IMR-90 (cell line): ENCODE results near the gene FAM149A. TPM values are rescaled to one million over a fixed set of nuclear protein-coding genes. Genes with fewer than 3 reads are reported as not detected.

Source experiments
- ATAC-seq: fragments of 200-7000 bp; cut with Tn5 transposase; 2 replicates; pipeline ENCODE4 v1.9.1; 2020; ENCODE audit warnings: low read depth, mild to moderate bottlenecking, moderate library complexity
- BruUV-seq: library from RNA; stranded (reverse); fragments of 400-500 nt; replicated peaks from 2 replicates; lab custom pipeline; 2021; lab: Mats Ljungman, UMichigan
- CTCF ChIA-PET: fragments of 300-600 bp; formaldehyde crosslinking; extraction: SDS; loops from one replicate; lab custom pipeline; 2021; ENCODE audit warnings: antibody characterized with exemption; lab: Yijun Ruan, JAX
- POLR2A ChIA-PET: fragments of 300-600 bp; sonication (Branson Sonifier 250); formaldehyde crosslinking; loops from one replicate; lab custom pipeline; 2022; ENCODE audit warnings: antibody characterized with exemption; ENCODE audit not compliant: unreplicated experiment; lab: Charles Lee
- DNase-seq: peaks from one replicate; pipeline ENCODE4 v3.0.0; 2013
- H2AFZ ChIP-seq: replicated peaks from 2 replicates; pipeline ENCODE3; 2013; ENCODE audit warnings: low read length, mild to moderate bottlenecking; ENCODE audit not compliant: poor library complexity
- H2AK5ac ChIP-seq: 2 replicates; pipeline ENCODE4 v1.6.1; 2013; ENCODE audit warnings: low read depth, low read length, inconsistent platforms
- H2AK9ac ChIP-seq: replicated peaks from 2 replicates; pipeline ENCODE3; 2013; ENCODE audit warnings: mild to moderate bottlenecking, low read depth, low read length, moderate library complexity; ENCODE audit not compliant: poor library complexity
- H2BK120ac ChIP-seq: 2 replicates; pipeline ENCODE4 v1.6.1; 2013; ENCODE audit warnings: low read depth, low read length, inconsistent platforms
- H2BK15ac ChIP-seq: 3 replicates; pipeline ENCODE4 v1.6.1; 2013; ENCODE audit warnings: low read depth, low read length, inconsistent platforms
- H2BK20ac ChIP-seq: 2 replicates; pipeline ENCODE4 v1.6.1; 2013; ENCODE audit warnings: low read depth, mild to moderate bottlenecking, inconsistent platforms, low read length, moderate library complexity
- H2BK5ac ChIP-seq: 2 replicates; pipeline ENCODE4 v1.6.1; 2013; ENCODE audit warnings: mild to moderate bottlenecking, low read depth, low read length, inconsistent platforms; ENCODE audit not compliant: poor library complexity, severe bottlenecking
- H3K14ac ChIP-seq: replicated peaks from 2 replicates; pipeline ENCODE4 v1.6.1; 2013; ENCODE audit warnings: low read depth, low read length, inconsistent platforms
- H3K18ac ChIP-seq: 2 replicates; pipeline ENCODE4 v1.6.1; 2013; ENCODE audit warnings: low read depth, low read length, control low read depth
- H3K23ac ChIP-seq: 2 replicates; pipeline ENCODE4 v1.6.1; 2013; ENCODE audit warnings: low read depth, low read length, inconsistent platforms
- H3K27ac ChIP-seq: 2 replicates; pipeline ENCODE4 v1.5.1; 2013; ENCODE audit warnings: mild to moderate bottlenecking, control low read depth, low read length; ENCODE audit not compliant: insufficient read depth
- H3K27me3 ChIP-seq: 2 replicates; pipeline ENCODE4 v1.6.1; 2013; ENCODE audit warnings: low read length; ENCODE audit not compliant: control insufficient read depth, insufficient read depth
- H3K36me3 ChIP-seq: 2 replicates; pipeline ENCODE4 v1.6.1; 2013; ENCODE audit warnings: low read length, mixed read lengths; ENCODE audit not compliant: control insufficient read depth, insufficient read depth
- H3K4ac ChIP-seq: 2 replicates; pipeline ENCODE4 v1.6.1; 2013; ENCODE audit warnings: low read depth, low read length, inconsistent platforms
- H3K4me1 ChIP-seq: 2 replicates; pipeline ENCODE4 v1.6.1; 2013; ENCODE audit warnings: low read length, mixed read lengths; ENCODE audit not compliant: control insufficient read depth, insufficient read depth
- H3K4me2 ChIP-seq: 2 replicates; pipeline ENCODE4 v1.6.1; 2013; ENCODE audit warnings: low read depth, mild to moderate bottlenecking, control low read depth, low read length, moderate library complexity
- H3K4me3 ChIP-seq: 2 replicates; pipeline ENCODE4 v1.5.1; 2013; ENCODE audit warnings: low read depth, mild to moderate bottlenecking, control low read depth, low read length, moderate library complexity; ENCODE audit not compliant: insufficient read depth
- H3K56ac ChIP-seq: 2 replicates; pipeline ENCODE4 v1.6.1; 2013; ENCODE audit warnings: low read length, inconsistent platforms; ENCODE audit not compliant: insufficient read depth; ENCODE audit errors: extremely low read depth
- H3K79me1 ChIP-seq, 2 experiments: 2 replicates each; pipeline ENCODE4 v1.6.1; 2013; ENCODE audit warnings: low read length in 2 of 2, inconsistent platforms in 1 of 2, low read depth in 1 of 2
- H3K9ac ChIP-seq: 2 replicates; pipeline ENCODE4 v1.6.1; 2013; ENCODE audit warnings: low read depth, low read length, control low read depth
- H3K9me1 ChIP-seq: 2 replicates; pipeline ENCODE4 v1.6.1; 2013; ENCODE audit warnings: low read length, inconsistent platforms; ENCODE audit not compliant: insufficient read depth
- H3K9me3 ChIP-seq: 2 replicates; pipeline ENCODE4 v1.6.1; 2013; ENCODE audit warnings: low read length; ENCODE audit not compliant: control insufficient read depth, insufficient read depth
- H4K20me1 ChIP-seq: 2 replicates; pipeline ENCODE4 v1.6.1; 2013; ENCODE audit warnings: low read length, inconsistent platforms; ENCODE audit not compliant: insufficient read depth
- H4K5ac ChIP-seq: 2 replicates; pipeline ENCODE4 v1.6.1; 2013; ENCODE audit warnings: mild to moderate bottlenecking, low read depth, low read length, control low read depth
- H4K8ac ChIP-seq, 2 experiments: 2 replicates each; pipeline ENCODE4 v1.6.1; 2013; ENCODE audit warnings: low read depth in 2 of 2, low read length in 2 of 2, control low read depth in 1 of 2, inconsistent platforms in 1 of 2
- H4K91ac ChIP-seq: 2 replicates; pipeline ENCODE4 v1.6.1; 2013; ENCODE audit warnings: low read depth, low read length, inconsistent platforms; ENCODE audit not compliant: insufficient read depth
- POLR2A ChIP-seq: IDR thresholded peaks from 2 replicates; pipeline ENCODE4 v1.6.1; 2012; ENCODE audit warnings: mild to moderate bottlenecking, low read depth, low read length
- dilution Hi-C: fragments of 300-500 bp; cut with HindIII; formaldehyde crosslinking; loops from one replicate; pipeline ENCODE4 v1.14.3; 2018; ENCODE audit warnings: low sequenced_read_pairs; ENCODE audit not compliant: unreplicated experiment
- in situ Hi-C: fragments of 300-500 bp; cut with MboI; formaldehyde crosslinking; loops from 3 replicates; pipeline ENCODE4 v1.14.3; 2019; ENCODE audit warnings: low sequenced_read_pairs, inconsistent platforms, mixed read lengths
- intact Hi-C: fragments of 100-400 bp; cut with micrococcal nuclease; formaldehyde crosslinking; loops from 2 replicates; pipeline ENCODE4 v1.10.0; 2022
- polyA plus RNA-seq, 3 experiments: library from polyadenylated mRNA; depleted of rRNA; stranded (reverse); fragments of >200 nt; gene quantifications; 2 replicates each; pipeline ENCODE4 v1.2.3, GENCODE V29; 2012; ENCODE audit warnings: low replicate concordance in 1 of 3
- total RNA-seq: library from RNA; depleted of rRNA; stranded (reverse); fragments of >200 nt; gene quantifications from 2 replicates; pipeline ENCODE4 v1.2.3, GENCODE V29; 2012

Gene FAM149A
- total and polyA plus RNA-seq, 2 of the 4 experiments (the other 2 are of a cell fraction), result 0.54 to 0.70 TPM

- H2AFZ ChIP-seq, result no peak overlapping the region
Measured at GRCh38 chr4:186088523-186088922, 16.0 kb upstream of the FAM149A start.

More at GRCh38 chr4:186088523-186088922, 16.0 kb upstream of the FAM149A start:
- Histone ChIP-seq H3K9me1 (no peaks in the 10 kb centered on the region), H2BK15ac (no peak overlapping the region), H3K14ac (no peak overlapping the region), H3K36me3 (no peaks in the 10 kb centered on the region), H3K18ac (no peak overlapping the region), H3K4ac (no peak overlapping the region), H4K20me1 (no peaks in the 10 kb centered on the region), H3K4me3 (no peak overlapping the region), H3K56ac (no peak overlapping the region), H2AK9ac (no peak overlapping the region), H3K4me1 (no peaks in the 10 kb centered on the region), H2BK5ac (no peak overlapping the region), H3K9ac (no peak overlapping the region), H4K91ac (no peak overlapping the region), H3K23ac (no peak overlapping the region), H3K27me3 (no peaks in the 10 kb centered on the region; the same call in 1 of the 2 replicates), H3K9me3 (no peaks in the 10 kb centered on the region), H3K4me2 (no peak overlapping the region), H2BK20ac (no peak overlapping the region), H2BK120ac (no peak overlapping the region), H4K8ac (no peak overlapping the region), H2AK5ac (no peak overlapping the region), H3K79me1 (no peaks in the 10 kb centered on the region), H4K5ac (no peak overlapping the region), H3K27ac (no peak overlapping the region)
- DNase-seq, result no peak
- ChIA-PET POLR2A (no interaction called here), CTCF (no interaction called here)
- intact Hi-C loops, result no loop called here
- in situ Hi-C loops, result no loop called here
- ATAC-seq, result no peak
- no TSS peak for BruUV-seq
- TF ChIP-seq POLR2A, result no peak
- dilution Hi-C loops, result no loop called here
